ENCODE measurements around the gene HPCA.
A peak's percentile ranks its signal among the peaks of the same experiment; 100 is the strongest.

HPCA gene

DNA sequence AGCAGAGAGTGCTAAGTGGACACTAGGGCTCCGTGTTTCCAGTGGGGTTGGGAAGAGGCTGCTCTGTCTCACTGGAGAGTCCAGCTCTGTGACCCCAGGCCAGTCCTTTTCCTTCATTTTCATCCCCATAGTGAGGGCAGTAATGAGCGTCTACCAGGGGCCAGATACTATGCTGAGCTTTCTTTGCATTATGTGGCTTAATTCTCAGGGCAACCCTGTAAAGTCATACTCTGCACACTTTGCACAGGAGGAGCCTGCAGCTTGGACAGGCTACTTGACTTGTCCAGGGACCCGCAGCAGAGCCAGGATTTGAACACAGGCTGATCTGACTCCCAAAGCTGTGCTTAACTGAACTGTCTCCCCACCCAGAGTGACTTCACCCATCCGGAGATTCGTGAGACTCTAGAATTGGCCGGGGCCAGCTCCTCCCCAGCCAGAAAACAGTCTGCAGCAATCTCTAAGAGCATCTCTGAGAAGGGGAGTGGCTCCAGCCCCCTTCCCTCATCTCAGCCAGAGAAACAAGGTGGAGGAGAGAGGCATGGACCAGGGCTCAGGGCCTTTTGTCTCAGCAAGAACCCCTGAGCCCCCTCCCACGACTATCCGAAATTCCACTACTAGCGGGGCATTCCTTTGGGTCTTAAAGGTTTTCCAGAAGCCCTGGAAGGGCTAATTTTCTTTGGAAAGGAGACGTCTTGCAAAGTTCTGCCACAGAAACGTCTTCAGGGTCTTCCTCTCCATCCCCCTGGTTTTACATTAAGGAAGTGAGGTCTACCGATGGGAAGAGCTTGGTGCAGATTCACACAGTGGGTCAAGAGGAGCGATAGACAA is 14.7 kb upstream of the HPCA start:
- no peak for DNase-seq

- no peak for DNase-seq
Measured at GRCh38 chr1:32872192-32872460, 14.2 kb upstream of the HPCA start.

DNA sequence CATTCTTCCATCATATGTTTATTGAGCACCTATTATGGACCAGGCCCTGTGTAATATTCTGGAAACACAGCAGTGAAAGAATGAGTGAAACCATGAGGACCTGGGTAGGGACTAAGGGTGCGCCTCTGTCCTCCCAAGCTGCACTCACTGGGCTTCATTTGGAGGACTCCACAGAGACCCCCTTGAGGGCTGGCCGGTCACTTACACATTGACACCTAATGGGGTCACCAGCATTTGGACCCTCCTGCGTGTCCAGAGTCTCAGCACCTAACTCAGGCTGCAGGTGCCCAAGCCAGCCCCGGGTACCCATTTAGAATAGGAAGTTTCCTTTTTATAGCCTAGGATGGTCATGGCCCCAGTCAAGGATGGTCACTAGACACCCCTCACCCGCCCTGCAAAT is 12.8 kb upstream of the HPCA start:
- DNase-seq: no peak

GRCh38 chr1:32874860-32875752 is 11.2 kb upstream of the HPCA start:
- DNase-seq: no peak

DNA sequence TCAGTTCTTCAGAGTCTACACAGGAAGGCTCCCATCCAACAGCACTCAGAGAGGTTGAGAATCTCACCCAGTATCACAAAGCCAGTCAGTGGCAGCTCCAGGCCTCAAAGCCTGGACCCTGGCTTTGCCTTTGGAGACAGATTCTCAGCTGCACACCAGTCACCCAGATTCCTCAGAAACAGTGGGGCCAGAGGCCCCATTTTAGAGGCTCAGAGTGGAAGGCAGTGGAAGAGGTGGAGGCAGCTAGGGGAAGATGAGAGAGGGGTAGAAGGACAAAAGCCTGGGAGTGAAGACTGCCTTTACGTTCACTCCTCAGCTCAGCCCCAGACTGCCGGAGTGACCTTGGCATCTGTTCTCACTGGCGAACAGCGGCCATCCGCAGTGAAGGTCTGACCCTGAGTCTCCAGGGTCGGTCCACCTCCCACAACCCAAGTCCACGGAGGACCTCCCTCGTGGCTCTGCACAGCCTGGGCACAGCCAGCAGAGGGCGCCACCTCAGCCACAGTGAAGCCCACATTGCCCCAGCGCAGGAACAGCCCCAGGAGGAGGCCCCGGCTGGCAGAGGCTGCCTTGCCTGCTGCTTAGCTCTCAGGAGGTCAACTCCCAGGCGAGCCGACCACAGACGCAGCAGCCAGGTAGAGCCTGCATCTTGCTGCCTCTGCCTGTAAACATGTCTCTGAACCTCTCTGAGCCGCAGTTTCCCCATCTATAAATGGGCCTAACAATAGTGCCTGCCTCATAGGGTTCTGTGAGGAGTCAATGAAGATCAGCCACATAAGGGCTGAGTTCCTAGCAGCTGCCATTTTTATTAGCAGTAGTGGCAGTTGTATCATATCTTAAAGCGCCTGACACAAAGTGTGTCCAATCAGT is 9.7 kb upstream of the HPCA start:
- no peak for DNase-seq

- peak; percentile 76 for DNase-seq
Measured at GRCh38 chr1:32877211-32878110, 8.8 kb upstream of the HPCA start.

DNA sequence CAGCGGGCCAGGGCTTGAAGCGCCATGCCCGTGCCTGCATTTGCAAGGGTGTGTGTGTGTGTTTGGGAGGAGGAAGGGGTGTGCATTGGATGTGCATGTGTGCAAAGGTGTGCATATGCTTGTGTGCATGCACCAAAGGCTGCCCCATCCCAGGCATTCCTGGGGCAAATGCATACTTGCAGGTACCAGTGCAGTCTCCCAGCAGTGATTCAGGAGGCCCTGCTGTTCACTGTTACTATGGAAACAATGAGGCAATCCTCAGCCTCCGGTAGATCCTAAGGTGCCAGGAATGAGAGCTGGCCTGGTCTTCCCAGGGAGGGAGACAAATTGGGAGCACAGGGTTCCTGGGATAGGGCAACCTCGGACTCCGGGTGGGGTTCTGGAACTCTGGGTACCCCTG is 8.1 kb upstream of the HPCA start:
- peak; percentile 26 for DNase-seq

DNA sequence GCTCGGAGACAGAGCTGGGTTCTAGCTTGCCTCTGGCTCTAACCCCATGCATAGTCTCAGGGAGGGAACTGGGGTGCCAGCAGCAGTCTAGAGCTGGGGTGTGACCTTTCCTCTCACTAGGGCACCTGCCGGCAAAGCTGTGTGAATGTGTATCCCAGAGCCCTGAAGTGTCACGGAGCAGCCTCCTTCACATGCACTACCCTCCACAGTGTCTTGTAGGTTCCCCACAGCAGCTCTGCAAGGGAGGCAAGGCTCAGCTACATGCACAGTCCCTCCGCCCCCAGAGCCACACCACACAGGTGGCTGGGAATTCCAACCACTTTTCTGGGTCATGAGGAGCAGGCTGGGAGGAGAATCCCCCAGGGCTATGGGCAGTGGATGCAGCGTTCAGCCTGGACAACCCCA is 7.7 kb upstream of the HPCA start:
- no peak for DNase-seq

- no peak for DNase-seq
Measured at GRCh38 chr1:32881291-32881690, 5.0 kb upstream of the HPCA start.

GRCh38 chr1:32881871-32882850 is 4.1 kb upstream of the HPCA start:
- peak; percentile 78 for DNase-seq

- DNase-seq: no peak
Measured at GRCh38 chr1:32883338-32884031, 2.8 kb upstream of the HPCA start.

DNA sequence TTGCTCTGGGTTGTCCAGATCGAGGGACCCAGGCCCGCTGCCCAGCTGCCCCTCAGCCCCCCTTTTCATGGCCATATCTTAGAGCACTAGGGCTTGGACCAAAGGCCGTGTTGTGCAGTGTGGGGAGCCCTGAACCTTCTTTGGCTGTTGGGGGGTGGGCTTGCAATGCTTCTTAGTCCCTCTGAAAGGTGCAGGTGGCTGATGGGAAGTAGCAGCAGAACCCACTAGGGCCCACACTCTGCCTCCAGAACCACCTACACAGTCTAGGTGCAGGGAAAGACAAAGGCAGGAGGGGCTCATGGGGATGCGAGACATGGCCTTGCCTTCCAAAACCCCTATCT is 2.3 kb upstream of the HPCA start:
- DNase-seq: no peak

GRCh38 chr1:32884726-32885125 is 1.6 kb upstream of the HPCA start:
- no peak for DNase-seq

GRCh38 chr1:32885676-32886003 is 651 bp upstream of the HPCA start:
- no peak for DNase-seq

GRCh38 chr1:32886828-32887414 is 630 bp downstream of the HPCA start:
- DNase-seq: no peak

DNA sequence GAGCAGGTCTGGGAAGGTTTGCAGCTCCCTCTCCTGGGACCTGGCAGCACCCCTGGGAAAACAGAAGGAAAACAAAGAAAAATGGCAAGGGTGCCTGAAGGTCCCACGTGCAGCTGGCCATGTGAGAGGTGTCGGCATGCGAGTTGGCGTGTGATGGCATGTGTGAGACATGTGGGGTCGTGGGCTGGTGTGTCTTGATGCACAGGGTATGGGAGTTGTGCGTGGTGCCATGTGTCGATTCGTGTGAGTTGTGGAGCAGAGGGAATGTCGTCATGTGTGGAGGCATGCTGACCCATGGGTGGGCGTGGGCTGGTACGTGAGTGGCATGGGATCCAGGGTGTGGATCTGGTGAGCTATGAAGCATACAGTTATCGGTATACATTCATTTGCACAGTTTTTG is 1.3 kb downstream of the HPCA start:
- no peak for DNase-seq

DNA sequence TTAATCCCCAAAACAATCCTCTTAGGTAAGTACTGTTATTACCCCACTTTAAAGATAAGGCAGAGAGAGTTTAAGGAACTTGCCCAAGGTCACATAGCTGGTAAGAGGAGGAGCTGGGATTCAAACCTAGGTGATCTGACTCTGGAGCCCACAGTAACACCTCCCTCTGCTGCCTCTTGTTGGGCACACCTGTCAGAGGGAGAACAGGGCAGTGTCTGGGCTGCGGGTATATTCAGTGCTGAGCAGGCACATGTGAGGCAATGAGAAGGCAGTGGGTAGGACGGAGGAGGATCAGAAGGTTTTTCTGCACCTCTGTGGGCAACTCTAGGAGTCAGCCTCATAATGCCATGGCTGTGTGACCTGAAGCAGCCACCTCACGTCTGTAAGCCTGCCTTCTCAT is 1.8 kb downstream of the HPCA start:
- DNase-seq: no peak

DNA sequence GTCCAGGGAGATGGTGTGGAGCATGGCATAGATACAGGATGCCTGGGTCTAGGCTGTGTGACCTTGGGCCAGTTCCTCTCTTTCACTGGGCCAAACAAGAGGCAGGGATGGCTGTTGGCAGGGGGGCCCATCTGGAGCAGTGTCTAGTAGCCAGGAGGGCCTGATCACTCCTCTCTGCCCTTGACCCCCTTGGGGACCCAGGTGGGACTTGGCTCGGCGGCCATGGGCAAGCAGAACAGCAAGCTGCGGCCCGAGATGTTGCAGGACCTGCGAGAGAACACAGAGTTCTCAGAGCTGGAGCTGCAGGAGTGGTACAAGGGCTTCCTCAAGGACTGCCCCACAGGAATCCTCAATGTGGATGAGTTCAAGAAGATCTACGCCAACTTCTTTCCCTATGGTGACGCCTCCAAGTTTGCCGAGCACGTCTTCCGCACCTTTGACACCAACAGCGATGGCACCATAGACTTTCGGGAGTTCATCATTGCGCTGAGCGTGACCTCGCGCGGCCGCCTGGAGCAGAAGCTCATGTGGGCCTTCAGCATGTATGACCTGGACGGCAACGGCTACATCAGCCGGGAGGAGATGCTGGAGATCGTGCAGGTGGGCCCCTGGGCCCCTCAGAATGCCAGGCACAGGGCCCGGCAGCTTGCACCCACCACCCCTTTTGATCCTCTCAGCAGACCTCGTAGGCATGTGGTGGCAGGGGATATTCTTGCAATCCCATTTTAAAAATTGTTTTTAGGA is 2.6 kb downstream of the HPCA start:
- no peak for DNase-seq

DNA sequence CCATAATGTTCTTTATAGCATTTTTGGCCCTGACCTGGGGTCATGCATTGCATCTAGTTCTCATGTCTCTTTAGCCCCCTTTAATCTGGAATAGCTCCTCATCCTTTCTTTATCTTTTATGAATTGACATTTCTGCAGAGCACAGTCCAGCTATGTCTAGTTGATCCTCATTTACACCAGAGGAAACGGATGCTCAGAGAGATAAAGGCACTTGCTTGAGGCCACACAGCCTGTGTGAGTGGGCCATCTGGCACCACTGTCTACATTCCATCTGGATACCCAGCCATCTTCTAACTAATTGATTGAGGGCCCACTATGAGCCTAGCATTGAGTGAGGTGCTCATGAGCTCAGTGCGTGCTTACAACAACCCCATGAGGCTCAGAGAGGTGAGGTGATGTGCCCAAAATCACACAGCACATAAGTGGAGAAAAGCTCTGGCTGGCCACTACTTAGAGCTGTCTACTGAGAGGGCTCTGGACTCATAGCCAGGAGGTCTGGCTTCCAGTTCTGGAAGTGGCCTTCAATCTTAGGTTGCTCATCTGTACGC is 3.5 kb downstream of the HPCA start:
- DNase-seq: no peak

All from NCI-H1092 (cell line).